HUDEP-2 (cell line): ENCODE measurements around the gene KIF16B.
A peak's percentile ranks its signal among the peaks of the same experiment; 100 is the strongest.

Experiments
- DNase-seq, 76 experiments: peaks; one replicate each; lab custom pipeline; 2025; ENCODE audit not compliant: unreplicated experiment in 76 of 76; lab: John Stamatoyannopoulos, UW

The KIF16B gene

DNA sequence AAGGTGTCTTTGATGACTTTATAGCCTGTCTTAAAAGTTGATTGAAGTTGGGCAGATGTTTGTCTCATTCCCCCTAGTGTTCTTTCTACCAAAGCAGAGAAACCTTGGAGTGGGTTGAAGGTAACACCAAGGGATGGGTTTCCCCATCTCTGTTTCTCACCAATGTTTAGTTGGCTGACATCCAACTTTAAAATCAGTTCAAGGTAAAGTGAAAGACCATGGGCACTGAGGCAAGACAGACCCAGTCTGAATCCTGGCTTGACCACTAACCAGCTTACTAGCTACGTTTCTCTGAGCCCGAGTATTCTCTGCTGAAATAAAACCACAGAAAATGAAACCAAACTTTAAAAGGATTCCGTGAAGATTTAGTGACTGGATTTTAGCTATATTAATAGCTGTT lies 258.9 kb downstream of the KIF16B start:
- DNase-seq: no peak

DNA sequence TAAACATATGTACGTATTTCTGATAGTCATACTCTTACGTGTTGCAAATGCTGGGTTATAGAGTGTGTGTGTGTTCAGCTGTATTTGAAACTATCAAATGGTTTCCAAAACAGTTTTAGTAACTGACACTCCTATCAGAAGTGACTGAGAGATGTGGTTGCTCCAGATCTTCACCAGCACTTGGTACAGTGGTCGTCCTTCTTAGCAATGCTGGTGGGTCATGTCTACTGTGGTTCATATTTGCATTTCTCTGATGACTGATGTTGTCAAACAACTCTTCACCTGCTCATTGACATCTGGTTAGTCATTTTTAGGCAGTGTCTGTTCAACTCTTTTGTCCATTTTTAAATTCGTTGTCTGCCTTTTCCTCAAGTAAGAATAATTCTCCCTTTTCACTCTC lies 259.3 kb downstream of the KIF16B start:
- DNase-seq: no peak

DNA sequence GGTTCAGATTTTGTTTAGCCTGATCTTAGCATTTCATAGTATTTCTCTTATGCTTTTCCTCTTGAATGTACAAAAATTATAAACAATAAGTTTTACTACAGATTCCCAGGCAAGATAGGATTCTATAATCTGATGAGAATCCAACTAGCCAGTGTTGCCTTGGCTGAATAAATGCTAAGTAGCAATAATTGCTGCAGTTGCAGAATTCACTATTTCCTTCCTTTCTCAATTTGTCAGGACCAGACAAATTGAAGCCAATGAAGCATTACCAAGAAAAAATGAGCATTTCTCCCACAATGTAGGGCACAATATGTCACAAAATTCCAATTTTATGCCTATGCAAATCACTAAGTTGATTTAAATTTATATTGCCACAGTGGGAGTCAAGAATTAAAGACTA lies 260.2 kb downstream of the KIF16B start:
- DNase-seq: no peak

DNA sequence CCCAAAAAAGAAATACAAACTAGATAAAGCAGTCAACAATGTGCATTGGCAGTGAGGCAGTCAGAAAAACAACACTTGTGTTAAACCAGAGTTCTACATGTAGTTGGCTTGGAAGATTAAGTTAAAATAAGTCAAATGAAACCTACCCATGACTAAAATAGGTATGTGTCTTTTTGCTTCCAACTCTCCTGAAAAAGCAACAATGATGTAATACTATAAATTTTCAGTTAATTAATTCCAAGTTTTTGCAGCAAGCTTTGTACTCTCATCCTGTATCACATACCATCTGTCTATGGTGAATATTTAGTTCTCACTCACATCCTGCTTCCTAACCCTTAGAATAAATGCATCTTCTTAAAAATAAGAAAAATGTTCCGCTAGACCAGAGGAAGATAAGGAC lies 261.5 kb downstream of the KIF16B start:
- DNase-seq: no peak

DNA sequence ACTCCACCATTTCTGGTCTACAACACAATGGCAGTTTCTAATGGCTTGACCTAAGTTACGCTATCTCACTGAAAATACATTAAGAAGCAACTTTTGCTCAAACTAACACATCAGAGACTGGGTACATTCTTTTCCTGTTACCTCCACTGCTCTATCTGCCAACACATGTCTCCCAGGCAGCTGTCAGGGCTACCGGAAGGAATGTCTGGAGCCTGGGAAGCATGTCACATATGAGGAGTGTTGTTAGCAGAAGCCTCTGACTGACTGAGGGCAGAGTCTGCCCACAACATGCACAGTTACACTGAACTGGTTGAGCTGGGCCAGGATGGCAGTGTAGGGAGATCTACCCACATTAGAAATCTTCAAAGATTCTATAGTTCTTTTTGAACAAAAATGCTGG lies 264.5 kb downstream of the KIF16B start:
- DNase-seq: no peak

DNA sequence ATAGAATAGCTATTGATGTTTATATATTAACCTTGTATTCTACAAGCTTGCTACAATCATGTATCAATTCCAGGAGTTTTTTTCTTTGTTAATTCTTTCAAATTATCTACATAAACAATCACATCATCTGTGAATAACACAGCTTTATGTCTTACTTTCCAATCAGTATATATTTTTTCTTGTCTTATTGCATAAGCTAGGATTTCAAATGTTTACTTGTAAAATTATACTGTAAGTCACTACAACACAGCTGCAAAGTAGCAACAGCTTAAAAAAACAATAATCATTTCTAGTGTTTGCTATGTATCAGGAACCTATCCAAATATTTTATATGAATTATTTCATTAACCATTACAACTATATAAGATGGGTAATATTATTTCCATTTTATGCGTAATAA lies 270.4 kb downstream of the KIF16B start:
- DNase-seq: no peak

DNA sequence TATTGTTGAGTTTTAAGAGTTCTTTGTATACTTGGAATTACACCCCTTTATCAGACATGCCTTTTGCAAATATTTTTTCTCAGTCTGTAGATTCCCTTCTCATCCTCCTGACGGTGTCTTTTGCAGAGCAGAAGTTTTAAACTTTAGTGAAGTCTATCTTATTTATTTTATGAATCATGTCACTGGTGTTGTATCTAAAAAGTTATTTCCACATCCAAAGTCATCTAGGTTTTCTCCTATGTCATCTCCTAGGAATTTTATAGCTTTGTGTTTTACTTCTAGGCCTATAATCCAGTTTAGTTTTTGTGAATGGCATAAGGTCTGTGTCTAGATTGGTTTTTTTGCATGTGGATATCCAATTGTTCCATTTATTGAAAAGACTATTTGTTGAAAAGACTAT lies 271.3 kb downstream of the KIF16B start:
- no peak for DNase-seq

DNA sequence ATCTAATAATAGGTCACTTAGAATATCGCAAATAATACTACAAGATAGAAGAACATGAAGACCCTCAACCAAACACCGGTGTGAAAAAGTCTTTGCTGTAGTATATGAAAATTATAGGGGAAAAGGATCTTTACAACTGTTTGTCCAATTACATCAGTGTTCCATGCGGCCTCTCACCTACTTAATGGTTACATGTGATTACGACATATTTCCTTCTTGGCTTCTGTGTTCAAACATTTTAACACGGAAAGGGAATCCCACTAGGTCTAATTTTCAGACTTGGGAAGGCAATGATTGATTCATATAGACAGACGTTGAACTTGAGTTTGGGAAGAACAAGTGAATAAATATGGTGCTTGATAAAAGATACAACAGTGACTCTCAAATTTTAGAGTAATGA lies 273.4 kb downstream of the KIF16B start:
- DNase-seq: no peak

DNA sequence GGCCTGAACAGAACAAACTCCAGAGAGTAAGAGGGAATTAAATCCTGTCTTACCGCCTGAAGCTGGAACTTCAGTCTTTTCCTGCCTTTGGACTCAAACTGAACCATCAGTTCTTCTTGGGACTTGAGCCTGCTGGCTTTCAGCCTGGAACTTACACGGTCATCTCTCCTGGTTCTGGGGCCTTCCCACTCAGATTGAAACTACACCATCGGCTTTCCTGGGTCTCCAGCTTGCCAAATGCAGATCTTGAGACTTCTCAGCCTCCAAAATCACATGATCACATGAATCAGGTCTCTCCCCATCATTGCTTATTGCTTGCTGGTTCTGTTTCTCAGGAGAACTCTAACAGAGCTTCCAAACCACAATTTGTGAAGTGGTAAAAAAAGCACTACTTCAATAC lies 276.3 kb downstream of the KIF16B start:
- DNase-seq: no peak

DNA sequence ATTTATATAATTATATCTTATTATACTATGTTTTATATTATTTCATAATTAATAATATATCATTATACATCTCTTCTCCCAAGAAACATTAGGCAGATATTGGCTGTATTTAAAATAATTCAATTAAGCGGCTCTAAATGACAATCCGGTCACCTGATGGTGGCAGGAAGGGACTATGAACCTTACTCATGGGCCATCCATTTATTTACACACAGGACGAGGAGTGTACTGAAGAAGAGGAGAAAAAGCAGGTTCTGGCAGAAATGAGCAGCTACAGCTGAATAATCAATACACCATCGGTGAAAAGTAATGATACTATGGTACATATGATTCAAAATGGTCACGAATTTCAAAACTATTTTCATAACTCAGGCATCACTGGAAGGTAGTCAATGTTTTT lies 277.7 kb downstream of the KIF16B start:
- no peak for DNase-seq

DNA sequence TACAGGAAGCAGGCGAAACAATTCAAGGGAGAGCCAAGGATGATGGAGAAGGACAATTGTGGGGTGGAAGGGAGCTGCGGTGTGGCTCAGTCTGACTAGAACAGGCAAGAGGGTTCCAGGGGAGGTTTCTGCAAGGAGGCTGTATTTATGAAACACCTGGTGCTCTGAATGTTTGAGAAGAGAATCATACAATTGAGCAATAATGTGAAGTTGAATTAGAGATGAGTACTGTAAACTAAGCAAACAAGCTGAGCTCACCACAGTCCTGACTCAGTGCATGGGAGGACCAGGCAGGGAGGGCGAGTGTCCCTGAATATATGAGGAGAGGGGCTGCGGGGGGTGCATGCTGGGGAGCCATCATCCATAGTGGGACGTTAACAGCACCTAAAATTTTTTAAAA lies 279.7 kb downstream of the KIF16B start:
- no peak for DNase-seq

DNA sequence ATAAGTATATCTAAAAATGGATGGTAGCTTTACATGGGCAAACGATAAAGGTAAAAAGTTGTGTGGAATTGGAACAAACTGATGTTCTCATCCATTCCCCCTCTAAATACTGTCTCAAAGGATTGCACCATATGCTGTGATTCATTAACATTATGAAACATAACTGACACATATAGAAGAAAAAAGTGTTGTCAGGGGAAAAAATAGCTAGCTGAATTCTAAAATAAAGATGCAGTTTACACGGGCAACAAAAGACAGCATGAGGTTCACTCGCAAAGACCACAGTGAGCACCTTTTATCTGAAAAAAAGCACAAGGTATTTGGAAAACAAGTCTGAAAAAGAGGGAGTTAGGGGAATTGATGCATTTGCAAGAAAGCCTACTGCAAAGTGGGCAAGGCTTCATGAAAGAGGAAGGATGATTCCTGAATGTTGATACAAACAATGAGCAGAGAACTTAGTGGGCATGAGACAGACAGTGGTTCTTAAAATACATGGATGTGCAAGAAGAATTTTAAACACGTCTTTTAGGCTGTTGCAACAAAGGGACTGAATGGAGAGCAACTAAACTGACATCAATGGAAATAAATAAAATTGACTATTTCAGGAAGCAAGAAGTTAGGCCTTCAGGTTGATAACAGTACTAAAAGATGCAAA lies 280.9 kb downstream of the KIF16B start:
- DNase-seq: no peak

DNA sequence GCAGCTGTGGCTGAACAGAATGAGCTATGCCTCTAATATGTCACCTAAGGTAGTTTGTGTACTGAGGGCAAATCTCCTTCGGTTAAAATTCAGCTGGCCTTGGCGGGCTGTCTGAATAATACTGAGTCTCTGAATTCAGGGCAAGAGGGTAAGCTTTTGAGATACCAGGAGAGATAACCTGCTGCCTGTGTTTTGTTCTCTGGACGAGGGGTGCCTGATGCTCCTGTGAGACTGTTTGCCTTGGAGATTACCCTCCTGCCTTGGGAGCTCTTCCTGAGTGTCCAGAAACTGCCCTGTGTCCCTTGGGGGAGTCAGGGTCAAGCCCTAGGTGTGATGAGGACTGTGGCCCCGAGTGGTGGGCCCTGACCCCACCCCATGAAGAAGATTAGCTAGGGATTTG lies 282.9 kb downstream of the KIF16B start:
- no peak for DNase-seq

DNA sequence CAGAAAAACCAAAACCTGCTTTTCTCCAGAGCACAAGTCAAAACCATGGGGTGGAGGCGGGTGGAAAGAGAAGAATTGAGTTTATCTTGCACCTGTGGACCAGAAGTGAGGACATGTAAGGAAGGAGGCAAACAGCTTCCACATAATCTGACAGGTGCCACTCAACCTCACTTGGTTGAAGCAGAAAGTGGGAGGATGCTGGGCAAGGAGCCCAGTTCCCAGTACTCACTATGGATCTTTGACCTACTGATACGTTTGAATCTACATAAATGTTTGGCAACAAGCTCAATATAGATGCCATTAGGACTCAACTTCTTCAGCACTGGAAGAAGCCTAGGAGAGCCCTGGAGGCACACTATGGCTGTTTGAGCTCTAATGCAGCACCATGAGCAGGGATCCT lies 285.5 kb downstream of the KIF16B start:
- no peak for DNase-seq

DNA sequence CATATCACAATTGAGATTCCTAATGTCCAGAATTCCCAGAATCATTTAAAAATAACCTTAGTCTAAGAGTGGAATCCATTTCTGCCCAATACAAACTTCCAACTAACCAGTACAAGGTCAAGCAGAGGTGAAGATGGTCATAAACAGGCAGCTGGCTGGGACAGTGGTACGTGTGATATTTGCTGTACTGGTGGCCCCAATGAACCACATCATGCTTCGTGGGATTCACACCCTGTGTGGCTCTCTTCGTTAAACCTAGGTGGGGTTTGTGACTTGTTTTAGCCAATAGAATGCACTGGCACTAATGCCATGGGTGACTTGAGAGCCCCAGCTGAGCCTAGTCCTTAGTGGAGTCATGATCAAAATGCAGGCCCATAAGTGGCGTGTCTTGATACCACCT lies 286.6 kb downstream of the KIF16B start:
- no peak for DNase-seq

DNA sequence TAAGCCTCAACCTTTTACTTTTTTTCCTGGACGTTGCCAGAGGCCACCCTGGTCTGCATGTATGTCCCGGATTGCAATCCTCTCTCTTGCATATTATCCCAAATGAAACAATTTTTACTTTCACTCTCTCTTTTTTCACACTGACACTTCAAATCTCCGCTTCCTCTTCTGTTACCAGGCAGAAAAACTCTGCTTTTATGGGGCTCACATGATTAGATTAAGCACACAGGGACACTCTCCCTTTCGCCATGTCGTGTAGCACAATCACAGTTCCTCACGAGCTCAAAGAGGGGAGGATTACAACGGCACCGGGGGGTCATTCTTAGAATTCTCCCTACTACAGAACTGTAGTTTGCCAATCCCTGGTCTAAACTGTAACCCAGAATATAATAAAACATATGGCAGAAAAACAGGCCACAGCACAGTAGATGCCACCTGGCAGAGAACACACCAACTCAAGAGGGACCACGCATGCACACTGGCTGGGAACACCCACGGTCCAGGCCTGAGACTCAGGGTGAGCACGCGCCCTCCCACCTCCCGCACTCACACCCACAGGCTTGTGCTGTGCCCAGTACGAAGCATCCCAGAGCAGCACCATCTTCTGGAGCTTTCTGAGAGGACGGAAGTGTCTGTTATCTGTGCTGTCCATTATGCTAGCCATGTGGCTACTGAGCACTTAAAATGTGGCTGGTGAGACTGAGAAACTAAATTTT lies 288.7 kb downstream of the KIF16B start:
- DNase-seq: no peak

DNA sequence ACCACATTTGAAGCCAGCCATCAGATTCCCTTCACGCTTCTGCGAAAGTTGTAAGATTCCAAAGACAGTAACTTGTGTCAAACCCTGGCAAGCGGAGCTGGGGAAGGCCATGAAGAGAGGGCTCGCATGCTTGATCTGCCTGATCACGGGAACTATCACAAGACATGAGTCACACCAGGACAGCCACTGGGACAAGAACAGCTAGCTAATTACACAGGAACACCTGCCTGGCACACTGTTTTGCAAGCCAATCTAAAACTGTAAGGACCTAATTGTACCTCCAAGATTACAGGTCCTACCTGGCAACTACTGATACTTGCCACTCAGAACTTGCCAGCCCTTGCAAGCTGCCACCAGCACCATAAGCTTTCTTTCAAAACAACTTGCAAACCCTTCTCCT lies 289.3 kb downstream of the KIF16B start:
- DNase-seq: no peak

DNA sequence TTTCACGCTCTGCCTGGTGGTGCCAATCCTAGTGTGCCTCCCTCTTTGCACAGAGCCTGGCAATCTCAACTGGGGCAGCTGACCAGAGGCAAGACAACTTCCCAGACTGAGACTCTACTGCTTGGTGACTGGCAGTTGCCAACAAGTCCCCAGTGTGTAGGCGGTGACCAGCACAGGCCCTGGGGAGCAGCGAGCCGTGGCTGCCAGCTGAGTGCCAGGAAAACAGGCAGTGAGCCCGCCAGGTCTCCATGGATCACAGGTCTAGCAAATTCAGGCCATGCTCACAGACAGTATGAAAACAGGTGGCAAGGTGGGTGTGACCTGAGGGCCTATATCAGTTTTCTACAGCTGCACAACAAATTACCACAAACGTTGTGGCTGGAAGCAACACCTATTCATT lies 289.9 kb downstream of the KIF16B start:
- no peak for DNase-seq

DNA sequence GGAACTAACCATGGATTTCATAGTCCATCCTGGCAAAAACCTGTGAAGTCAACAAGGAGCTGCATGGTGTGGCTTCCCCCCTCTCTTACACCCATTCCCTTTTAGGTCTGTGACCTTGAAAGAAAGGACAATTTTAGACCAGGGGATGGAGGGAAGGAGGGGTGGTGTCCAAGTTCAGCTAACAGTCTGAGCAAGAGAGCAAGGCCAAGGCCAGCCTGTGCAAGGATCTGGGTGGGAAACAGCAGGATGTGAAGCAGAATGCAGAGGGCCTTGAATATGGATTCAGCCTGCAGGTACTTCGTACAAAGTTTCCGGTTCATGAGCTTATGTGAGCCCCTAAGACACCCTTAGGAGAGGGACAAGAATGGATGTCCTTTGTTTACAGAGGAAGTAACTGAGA lies 293.0 kb downstream of the KIF16B start:
- DNase-seq: no peak

DNA sequence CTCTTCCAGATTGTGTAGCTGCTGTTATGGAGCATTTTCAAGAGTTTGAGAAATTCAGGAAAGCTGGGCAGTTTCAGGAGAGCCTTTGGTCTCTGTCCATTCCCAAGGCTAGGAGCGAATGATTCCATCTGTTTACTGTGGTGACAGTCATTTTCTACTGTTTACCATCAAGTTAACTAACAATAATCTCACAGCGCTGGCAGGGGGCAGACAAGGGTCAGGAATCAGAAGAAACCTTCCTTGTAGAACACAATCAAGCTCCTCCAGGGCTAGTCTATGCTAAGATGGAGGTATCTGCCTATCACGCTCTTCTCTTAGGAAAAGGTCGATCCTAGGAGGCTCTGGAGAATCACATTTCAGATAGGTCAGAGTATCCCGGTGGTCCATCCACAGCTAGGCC lies 293.9 kb downstream of the KIF16B start:
- DNase-seq: peak in 1 of 76 experiments; percentile 6

DNA sequence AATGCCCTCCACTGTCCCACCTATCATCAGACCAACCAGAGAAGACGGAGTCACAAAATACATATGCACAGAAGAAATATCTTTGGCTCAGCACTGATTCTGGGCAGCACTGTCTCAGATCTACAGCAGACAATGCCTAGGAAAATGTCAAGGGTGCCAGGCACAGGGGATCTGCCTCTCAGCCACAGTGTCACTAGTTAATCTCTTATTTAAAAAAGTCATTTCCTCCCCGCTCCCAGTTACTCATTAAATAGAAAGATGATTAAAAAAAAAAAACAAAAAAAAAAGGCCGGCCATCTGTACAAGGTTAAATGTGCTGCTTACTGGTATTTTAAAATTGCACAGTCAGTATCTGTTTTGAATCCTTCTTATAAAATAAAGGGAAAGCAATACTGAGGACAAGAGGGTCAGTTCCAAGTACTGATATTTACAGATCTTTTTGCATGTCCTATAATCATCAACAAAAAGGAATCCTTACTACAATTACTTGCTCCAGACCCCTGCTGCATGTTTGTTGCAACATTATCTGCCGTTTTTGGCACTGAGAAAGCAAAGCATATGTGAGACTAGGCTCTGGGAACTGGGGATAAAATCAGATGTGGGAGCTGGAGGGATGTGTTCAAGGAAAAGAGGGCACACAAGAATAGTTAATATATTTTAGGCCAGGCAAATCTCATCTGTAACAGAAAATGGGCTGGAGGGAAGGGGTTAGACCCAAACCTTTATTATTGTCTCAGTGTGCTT lies 299.3 kb downstream of the KIF16B start:
- no peak for DNase-seq

DNA sequence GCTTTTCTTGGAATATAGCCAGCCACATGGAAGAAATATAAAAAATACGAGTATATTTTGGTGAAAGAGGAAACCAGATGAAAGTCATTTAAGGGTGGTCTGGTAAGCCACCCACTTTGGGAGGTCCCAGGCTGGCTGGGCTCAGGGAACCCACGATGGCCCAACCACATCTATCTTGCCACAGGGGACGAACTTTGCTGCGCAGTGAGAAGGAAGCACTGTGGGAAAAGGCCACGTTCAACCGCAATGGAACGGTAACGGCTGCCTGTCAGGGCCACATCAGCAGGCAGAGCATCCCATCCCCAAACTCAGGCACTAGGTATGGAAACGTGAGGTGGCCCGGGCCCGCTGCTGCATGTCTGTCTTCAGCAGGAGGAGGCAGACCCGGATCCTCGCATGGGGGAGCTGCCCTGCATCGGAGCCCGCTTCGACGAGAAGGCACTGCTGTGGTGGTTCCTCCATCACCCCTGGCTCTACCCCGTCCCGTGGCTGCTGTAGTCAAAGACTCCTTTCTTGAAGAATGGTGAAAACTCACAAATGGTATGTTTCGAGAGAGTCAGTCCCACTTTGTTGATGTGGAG lies 300.4 kb downstream of the KIF16B start:
- no peak for DNase-seq
